H1 (cell line): ENCODE results near the gene TSC22D4. TPM values are rescaled to one million over a fixed set of nuclear protein-coding genes. Genes with fewer than 3 reads are reported as not detected.

Experiments
- CTCF ChIA-PET: fragments of 300-600 bp; sonication (Branson Sonifier 250); formaldehyde crosslinking; loops from one replicate; lab custom pipeline; 2021; ENCODE audit not compliant: partially characterized antibody; lab: Charles Lee
- POLR2A ChIA-PET: fragments of 300-600 bp; sonication (Branson Sonifier 250); formaldehyde crosslinking; loops from one replicate; lab custom pipeline; 2021; ENCODE audit warnings: inconsistent platforms; ENCODE audit not compliant: partially characterized antibody; lab: Charles Lee
- DNase-seq, 2 experiments: peaks; one replicate each; pipeline versions ENCODE4 v3.0.0 to v3.0.0-alpha.2; 2010 to 2022; ENCODE audit warnings: low spot score in 2 of 2, low read depth in 1 of 2, mixed read lengths in 1 of 2
- FAIRE-seq: peaks from 2 replicates; lab custom pipeline; 2011; peaks lifted over from hg19 to GRCh38; lab: Jason Lieb, UNC
- H2AFZ ChIP-seq: 2 replicates; pipeline ENCODE4 v1.8.1; 2012; ENCODE audit warnings: low read length, inconsistent platforms
- H2AK5ac ChIP-seq: 2 replicates; pipeline ENCODE4 v1.6.1; 2013; ENCODE audit warnings: low read depth, low read length
- H2BK120ac ChIP-seq: replicated peaks from 2 replicates; pipeline ENCODE3; 2013; ENCODE audit warnings: low read depth, low read length, inconsistent platforms
- H2BK12ac ChIP-seq: 2 replicates; pipeline ENCODE4 v1.6.1; 2013; ENCODE audit warnings: low read depth, low read length
- H2BK15ac ChIP-seq: 2 replicates; pipeline ENCODE4 v1.6.1; 2013; ENCODE audit warnings: low read length
- H2BK20ac ChIP-seq: 2 replicates; pipeline ENCODE4 v1.6.1; 2013; ENCODE audit warnings: low read length
- H2BK5ac ChIP-seq: 2 replicates; pipeline ENCODE4 v1.6.1; 2013; ENCODE audit warnings: low read depth, low read length
- H3K14ac ChIP-seq: 2 replicates; pipeline ENCODE4 v1.6.1; 2013; ENCODE audit warnings: inconsistent platforms; ENCODE audit not compliant: insufficient read length
- H3K18ac ChIP-seq: 2 replicates; pipeline ENCODE4 v1.6.1; 2013; ENCODE audit warnings: low read length; ENCODE audit errors: extremely low read depth
- H3K23ac ChIP-seq: 2 replicates; pipeline ENCODE4 v1.6.1; 2013; ENCODE audit warnings: inconsistent platforms; ENCODE audit not compliant: insufficient read length
- H3K23me2 ChIP-seq: 2 replicates; pipeline ENCODE4 v1.6.1; 2013; ENCODE audit warnings: low read depth, low read length
- H3K27ac ChIP-seq: 2 replicates; pipeline ENCODE4 v1.6.1; 2011; ENCODE audit warnings: low read depth, low read length, inconsistent platforms
- H3K27me3 ChIP-seq, 4 experiments: replicated peaks in 1 of 4; 1 replicate in 1 of 4; 2 replicates in 3 of 4; pipeline versions ENCODE4 v1.6.1 to v1.8.1; 2011 to 2013; ENCODE audit warnings: low read length in 3 of 4, mild to moderate bottlenecking in 3 of 4, inconsistent platforms in 2 of 4, mixed read lengths in 2 of 4, moderate library complexity in 1 of 4; ENCODE audit not compliant: control insufficient read depth in 3 of 4, insufficient read depth in 3 of 4; ENCODE audit errors: extremely low read depth in 1 of 4
- H3K36me3 ChIP-seq, 4 experiments: 2 replicates each; pipeline versions ENCODE4 v1.6.1 to v1.8.1; 2011 to 2013; ENCODE audit warnings: mild to moderate bottlenecking in 4 of 4, low read length in 3 of 4, moderate library complexity in 2 of 4, control low read depth in 1 of 4, inconsistent platforms in 1 of 4; ENCODE audit not compliant: insufficient read depth in 4 of 4, control insufficient read depth in 2 of 4
- H3K4ac ChIP-seq: replicated peaks from 2 replicates; pipeline ENCODE3; 2013; ENCODE audit warnings: low read length, low read depth, mixed read lengths, inconsistent platforms; ENCODE audit not compliant: insufficient read length
- H3K4me1 ChIP-seq, 4 experiments: replicated peaks in 1 of 4; 1 replicate in 1 of 4; 2 replicates in 3 of 4; pipeline versions ENCODE4 v1.6.1 to v1.8.1; 2011 to 2013; ENCODE audit warnings: low read length in 3 of 4, inconsistent platforms in 2 of 4, mixed read lengths in 1 of 4; ENCODE audit not compliant: insufficient read depth in 4 of 4, control insufficient read depth in 3 of 4
- H3K4me2 ChIP-seq, 2 experiments: 2 replicates each; pipeline versions ENCODE4 v1.6.1 to v1.8.1; 2011 to 2013; ENCODE audit warnings: low read depth in 2 of 2, low read length in 2 of 2, control low read depth in 1 of 2, inconsistent platforms in 1 of 2, mild to moderate bottlenecking in 1 of 2; ENCODE audit not compliant: insufficient read depth in 1 of 2
- H3K4me3 ChIP-seq, 4 experiments: fragments of 200-600, 300-600 bp in 1 of 4; sonication (generic), shearing (Covaris generic), sonication (Bioruptor Twin) in 1 of 4; 2 replicates each; pipeline versions ENCODE4 v1.5.1 to v1.8.1; 2011 to 2016; ENCODE audit warnings: low read length in 4 of 4, low read depth in 3 of 4, control low read depth in 2 of 4, inconsistent platforms in 2 of 4, mild to moderate bottlenecking in 2 of 4, mixed read lengths in 1 of 4, moderate library complexity in 1 of 4; ENCODE audit not compliant: insufficient read depth in 2 of 4; ENCODE audit errors: extremely low read depth in 1 of 4
- H3K56ac ChIP-seq: replicated peaks from 2 replicates; pipeline ENCODE3; 2013; ENCODE audit warnings: low read depth, mild to moderate bottlenecking, mixed read lengths, low read length, inconsistent platforms; ENCODE audit not compliant: insufficient read length
- H3K79me1 ChIP-seq: 2 replicates; pipeline ENCODE4 v1.6.1; 2013; ENCODE audit warnings: low read depth, low read length, control low read depth
- H3K79me2 ChIP-seq, 2 experiments: 2 replicates each; pipeline versions ENCODE4 v1.6.1 to v1.8.1; 2012 to 2013; ENCODE audit warnings: low read length in 2 of 2, mild to moderate bottlenecking in 2 of 2, inconsistent platforms in 1 of 2; ENCODE audit not compliant: insufficient read depth in 2 of 2, control insufficient read depth in 1 of 2
- H3K9ac ChIP-seq, 4 experiments: replicated peaks in 1 of 4; 1 replicate in 1 of 4; 2 replicates in 3 of 4; pipeline versions ENCODE4 v1.6.1 to v1.8.1; 2011 to 2013; ENCODE audit warnings: low read depth in 3 of 4, low read length in 3 of 4, control low read depth in 2 of 4, mild to moderate bottlenecking in 2 of 4, moderate library complexity in 2 of 4, inconsistent platforms in 1 of 4; ENCODE audit errors: extremely low read depth in 1 of 4
- H3K9me3 ChIP-seq, 2 experiments: 2 replicates each; pipeline versions ENCODE4 v1.6.1 to v1.8.1; 2012 to 2013; ENCODE audit warnings: mild to moderate bottlenecking in 2 of 2, moderate library complexity in 2 of 2, control low read depth in 1 of 2, inconsistent platforms in 1 of 2, low read depth in 1 of 2, low read length in 1 of 2, mixed read lengths in 1 of 2; ENCODE audit not compliant: insufficient read depth in 2 of 2
- H4K20me1 ChIP-seq, 2 experiments: replicated peaks in 1 of 2; 2 replicates each; pipeline versions ENCODE3 to v1.8.1; 2011 to 2013; ENCODE audit warnings: inconsistent platforms in 2 of 2, low read length in 2 of 2, mild to moderate bottlenecking in 1 of 2; ENCODE audit not compliant: insufficient read depth in 2 of 2, control insufficient read depth in 1 of 2
- H4K5ac ChIP-seq: 2 replicates; pipeline ENCODE4 v1.6.1; 2013; ENCODE audit warnings: low read length, low read depth, mixed read lengths, inconsistent platforms; ENCODE audit not compliant: insufficient read length
- H4K8ac ChIP-seq: 2 replicates; pipeline ENCODE4 v1.8.0; 2013; ENCODE audit warnings: mild to moderate bottlenecking, moderate library complexity, low read length, inconsistent platforms; ENCODE audit not compliant: insufficient read depth; ENCODE audit errors: extremely low read depth
- H4K91ac ChIP-seq: replicated peaks from 2 replicates; pipeline ENCODE3; 2013; ENCODE audit warnings: low read length, mixed read lengths, inconsistent platforms; ENCODE audit not compliant: insufficient read length
- GTF2F1 ChIP-seq: IDR thresholded peaks from 2 replicates; pipeline ENCODE4 v1.6.1; 2012; ENCODE audit warnings: low read depth, low read length, improper control_type of control experiment, borderline replicate concordance
- POLR2A ChIP-seq, 2 experiments: IDR thresholded peaks; 1 replicate in 1 of 2; 2 replicates in 1 of 2; pipeline ENCODE4 v1.6.1; 2011; ENCODE audit warnings: low read depth in 2 of 2, low read length in 2 of 2, mild to moderate bottlenecking in 2 of 2; ENCODE audit errors: control extremely low read depth in 1 of 2
- WGBS, 2 experiments: shearing (Covaris generic) in 1 of 2; methylation state at CpG; one replicate each; pipeline versions ENCODE4 v1.1.6 to v1.1.7; 2013 to 2015; ENCODE audit warnings: low lambda C conversion rate in 2 of 2, mixed read lengths in 2 of 2, inconsistent platforms in 1 of 2, low coverage in 1 of 2, missing lambda C conversion rate in 1 of 2; ENCODE audit not compliant: insufficient replicate concordance in 2 of 2, insufficient coverage in 1 of 2, insufficient read length in 1 of 2; ENCODE audit errors: extremely low coverage in 1 of 2, missing lambda C conversion rate in 1 of 2; 5-methylcytosine and 5-hydroxymethylcytosine counted together
- polyA plus RNA-seq, 7 experiments: library from polyadenylated mRNA; depleted of rRNA in 3 of 7; stranded (reverse) in 5 of 7; unstranded in 2 of 7; fragments of >200 nt in 5 of 7; fragments of 200-250 nt in 2 of 7; gene quantifications; 1 replicate in 5 of 7; 2 replicates in 1 of 7; 4 replicates in 1 of 7; pipeline versions ENCODE4 v1.2.1 to v1.2.3, GENCODE V29; 2011 to 2013; ENCODE audit warnings: missing spikeins in 2 of 7, mixed read lengths in 2 of 7
- total RNA-seq: library from RNA; stranded (reverse); fragmentation: NEBNext Ultra II Directional; extraction: Animal tissue kit (Norgen Biotek cat#: 25700); gene quantifications from 2 replicates; pipeline ENCODE4 v1.2.1, GENCODE V29; 2021

The TSC22D4 gene
- total and polyA plus RNA-seq, 2 of the 8 experiments (the other 6 are each of a cell fraction or from before 2014, with no cell fraction given): 13.2 to 20.3 TPM

- Histone ChIP-seq H2BK20ac (0 out of 2 replicates have a peak overlapping the region, but pooled peaks have one; percentile 61), H2AK5ac (no peak overlapping the region), H3K36me3 (no peaks in the 10 kb centered on the region), H3K4me1 (peaks cover 0 to 8% (median 6%) of the 10 kb centered on the region in 4 experiments; a peak in 6 of 7 replicates), H4K20me1 (no peaks in the 10 kb centered on the region), H4K5ac (no peak overlapping the region), H3K23ac (no peak overlapping the region), H4K8ac (no peak overlapping the region), H2BK15ac (no peak overlapping the region), H3K79me1 (no peaks in the 10 kb centered on the region), H3K4me3 (no peak overlapping the region), H2BK120ac (no peak overlapping the region), H3K27ac (no peak overlapping the region), H3K18ac (no peak overlapping the region), H3K4me2 (no peak overlapping the region), H3K4ac (no peak overlapping the region), H3K9ac (no peak overlapping the region), H2BK5ac (no peak overlapping the region), H2BK12ac (no peak overlapping the region), H3K9me3 (no peaks in the 10 kb centered on the region), H3K79me2 (no peaks in the 10 kb centered on the region), H3K56ac (no peak overlapping the region), H3K27me3 (no peaks in the 10 kb centered on the region), H4K91ac (no peak overlapping the region), H3K14ac (no peak overlapping the region), H2AFZ (no peak overlapping the region), H3K23me2 (no peaks in the 10 kb centered on the region)
- DNase-seq (no peak), FAIRE-seq (no peak)
- TF ChIP-seq GTF2F1 (no peak), POLR2A (IDR thresholded peaks at IDR 0.05; ENCODE audit: control extremely low read depth in 1 of 2, low read depth in 2 of 2, low read length in 2 of 2) (no peak)
- POLR2A ChIA-PET: interaction anchor here (0.6 to 8.2 kb wide), 5 partner anchors 8 to 88 kb away, joined by 3 to 81 read pairs (median 4); partner anchors contain the start of genes MEPCE, TSC22D4 and ZCWPW1
- WGBS, 2 experiments: 93% methylated on average over 6 of the region's 6 CpGs; no CpG with 5 or more reads in 1 of the 2 experiments
- CTCF ChIA-PET: interaction anchor here (0.6 to 8.3 kb wide), 15 partner anchors 6 to 324 kb away, joined by 3 to 70 read pairs (median 4); partner anchors contain the start of gene SPACDR
Observed at GRCh38 chr7:100457033-100457432, 22.0 kb downstream of the TSC22D4 start.
